Measurements from ENCODE around the gene SETBP1.

The SETBP1 gene

GRCh38 chr18:44997174-44997573 is 316.5 kb downstream of the SETBP1 start:
- Mint-ChIP-seq H3K9me3 (peaks cover 15% of the 10 kb centered on the region), H3K4me1 (no peaks in the 10 kb centered on the region), H3K27me3 (ENCODE audit: low read depth, poor library complexity) (no peaks in the 10 kb centered on the region), H3K27ac (no peak overlapping the region), H3K4me3 (no peak overlapping the region), H3K36me3 (ENCODE audit: low read depth) (peaks cover 26% of the 10 kb centered on the region)
- DNase-seq: no peak
- TF ChIP-seq CTCF (IDR thresholded peaks at IDR 0.05): no peak

GRCh38 chr18:44998360-44998759 is 317.7 kb downstream of the SETBP1 start:
- no peak for TF ChIP-seq CTCF (IDR thresholded peaks at IDR 0.05)
- Mint-ChIP-seq H3K36me3 (ENCODE audit: low read depth) (peaks cover 34% of the 10 kb centered on the region), H3K27ac (no peak overlapping the region), H3K4me1 (peaks cover 6% of the 10 kb centered on the region), H3K4me3 (no peak overlapping the region), H3K27me3 (ENCODE audit: low read depth, poor library complexity) (no peaks in the 10 kb centered on the region), H3K9me3 (peaks cover 15% of the 10 kb centered on the region)
- DNase-seq: no peak

GRCh38 chr18:45004546-45005080 is 323.9 kb downstream of the SETBP1 start:
- peaks cover 3% of the 10 kb centered on the region for H3K27me3 Mint-ChIP-seq (ENCODE audit: low read depth, poor library complexity)
- H3K4me1 Mint-ChIP-seq: peaks cover 17% of the 10 kb centered on the region
- no peak overlapping the region for H3K4me3 Mint-ChIP-seq
- H3K36me3 Mint-ChIP-seq (ENCODE audit: low read depth): peaks cover 48% of the 10 kb centered on the region
- peaks cover 5% of the 10 kb centered on the region for H3K9me3 Mint-ChIP-seq
- no peak for TF ChIP-seq CTCF (IDR thresholded peaks at IDR 0.05)
- no peak overlapping the region for H3K27ac Mint-ChIP-seq
- DNase-seq: no peak

GRCh38 chr18:45006934-45007333 is 326.2 kb downstream of the SETBP1 start:
- peaks cover 42% of the 10 kb centered on the region for H3K36me3 Mint-ChIP-seq (ENCODE audit: low read depth)
- TF ChIP-seq CTCF (IDR thresholded peaks at IDR 0.05): no peak
- H3K4me1 Mint-ChIP-seq: peaks cover 25% of the 10 kb centered on the region
- H3K27me3 Mint-ChIP-seq (ENCODE audit: low read depth, poor library complexity): peaks cover 3% of the 10 kb centered on the region
- no peak overlapping the region for H3K4me3 Mint-ChIP-seq
- H3K27ac Mint-ChIP-seq: no peak overlapping the region
- peaks cover 5% of the 10 kb centered on the region for H3K9me3 Mint-ChIP-seq
- DNase-seq: no peak

GRCh38 chr18:45007531-45007930 is 326.8 kb downstream of the SETBP1 start:
- H3K27ac Mint-ChIP-seq: no peak overlapping the region
- peaks cover 25% of the 10 kb centered on the region for H3K4me1 Mint-ChIP-seq
- H3K36me3 Mint-ChIP-seq (ENCODE audit: low read depth): peaks cover 37% of the 10 kb centered on the region
- peaks cover 5% of the 10 kb centered on the region for H3K9me3 Mint-ChIP-seq
- no peak overlapping the region for H3K4me3 Mint-ChIP-seq
- no peak for DNase-seq
- H3K27me3 Mint-ChIP-seq (ENCODE audit: low read depth, poor library complexity): peaks cover 3% of the 10 kb centered on the region
- TF ChIP-seq CTCF (IDR thresholded peaks at IDR 0.05): no peak

- Mint-ChIP-seq H3K4me3 (no peak overlapping the region), H3K9me3 (peaks cover 5% of the 10 kb centered on the region), H3K36me3 (ENCODE audit: low read depth) (peaks cover 31% of the 10 kb centered on the region), H3K27ac (no peak overlapping the region), H3K4me1 (peaks cover 29% of the 10 kb centered on the region), H3K27me3 (ENCODE audit: low read depth, poor library complexity) (peaks cover 3% of the 10 kb centered on the region)
- DNase-seq: no peak
- TF ChIP-seq CTCF (IDR thresholded peaks at IDR 0.05): no peak
These were observed 328.2 kb downstream of the SETBP1 start for GRCh38 chr18:45008694-45009413.

Data from nephron progenitor cell (in vitro differentiated cells).